GM13977 (cell line): ENCODE data around the gene PPP1R14D.

ENCODE experiments used
- DNase-seq: peaks from one replicate; pipeline ENCODE4 v3.0.0; 2012; ENCODE audit warnings: low spot score
- in situ Hi-C: fragments of 300-500 bp; cut with MboI; formaldehyde crosslinking; loops from one replicate; pipeline ENCODE4 v1.12.0; 2022; ENCODE audit warnings: low sequenced_read_pairs, low pct_unique_long_range_greater_than_20kb, mixed read lengths, inconsistent platforms; ENCODE audit not compliant: unreplicated experiment
- TF ChIP-seq, protein P1 (sequence below): IDR thresholded peaks from 2 replicates; pipeline ENCODE4 v1.5.1; 2012; ENCODE audit warnings: mild to moderate bottlenecking, control low read depth; ENCODE audit not compliant: insufficient read depth; ENCODE audit errors: extremely low read depth, missing control alignments

The PPP1R14D gene

DNA sequence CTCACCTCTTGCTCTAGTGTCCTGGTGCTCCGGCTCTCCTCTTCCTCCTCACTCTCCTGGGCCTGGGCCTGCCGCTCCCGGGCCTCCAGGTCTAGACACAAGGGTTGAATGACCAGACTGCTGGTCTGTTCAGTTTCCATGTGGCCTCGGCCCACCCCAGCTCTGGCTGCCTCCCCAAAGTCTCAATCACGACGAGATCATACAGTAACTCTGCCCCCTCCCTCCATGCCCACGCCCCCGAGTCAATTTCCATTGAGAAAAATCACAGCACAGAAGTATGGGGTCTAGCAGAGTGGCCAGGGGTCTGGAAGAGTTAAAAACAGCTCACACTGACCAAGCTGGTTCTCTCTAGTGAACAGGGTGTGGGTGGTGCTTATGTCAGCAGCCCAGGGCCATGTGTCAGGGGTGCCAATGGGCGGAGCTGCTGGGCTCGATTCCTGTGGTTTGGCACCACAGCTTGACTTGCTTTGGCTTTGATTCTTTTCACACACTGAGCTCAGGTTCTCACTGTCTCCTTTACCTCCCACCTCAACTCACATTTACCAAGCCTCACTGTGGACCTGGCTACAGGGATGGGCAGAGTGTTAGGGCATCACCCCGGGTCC lies 51.9 kb downstream of the PPP1R14D start:
- DNase-seq, result no peak
- in situ Hi-C loops, result no loop called here
- TF ChIP-seq, protein P1, sequence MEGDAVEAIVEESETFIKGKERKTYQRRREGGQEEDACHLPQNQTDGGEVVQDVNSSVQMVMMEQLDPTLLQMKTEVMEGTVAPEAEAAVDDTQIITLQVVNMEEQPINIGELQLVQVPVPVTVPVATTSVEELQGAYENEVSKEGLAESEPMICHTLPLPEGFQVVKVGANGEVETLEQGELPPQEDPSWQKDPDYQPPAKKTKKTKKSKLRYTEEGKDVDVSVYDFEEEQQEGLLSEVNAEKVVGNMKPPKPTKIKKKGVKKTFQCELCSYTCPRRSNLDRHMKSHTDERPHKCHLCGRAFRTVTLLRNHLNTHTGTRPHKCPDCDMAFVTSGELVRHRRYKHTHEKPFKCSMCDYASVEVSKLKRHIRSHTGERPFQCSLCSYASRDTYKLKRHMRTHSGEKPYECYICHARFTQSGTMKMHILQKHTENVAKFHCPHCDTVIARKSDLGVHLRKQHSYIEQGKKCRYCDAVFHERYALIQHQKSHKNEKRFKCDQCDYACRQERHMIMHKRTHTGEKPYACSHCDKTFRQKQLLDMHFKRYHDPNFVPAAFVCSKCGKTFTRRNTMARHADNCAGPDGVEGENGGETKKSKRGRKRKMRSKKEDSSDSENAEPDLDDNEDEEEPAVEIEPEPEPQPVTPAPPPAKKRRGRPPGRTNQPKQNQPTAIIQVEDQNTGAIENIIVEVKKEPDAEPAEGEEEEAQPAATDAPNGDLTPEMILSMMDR, result no peak

DNA sequence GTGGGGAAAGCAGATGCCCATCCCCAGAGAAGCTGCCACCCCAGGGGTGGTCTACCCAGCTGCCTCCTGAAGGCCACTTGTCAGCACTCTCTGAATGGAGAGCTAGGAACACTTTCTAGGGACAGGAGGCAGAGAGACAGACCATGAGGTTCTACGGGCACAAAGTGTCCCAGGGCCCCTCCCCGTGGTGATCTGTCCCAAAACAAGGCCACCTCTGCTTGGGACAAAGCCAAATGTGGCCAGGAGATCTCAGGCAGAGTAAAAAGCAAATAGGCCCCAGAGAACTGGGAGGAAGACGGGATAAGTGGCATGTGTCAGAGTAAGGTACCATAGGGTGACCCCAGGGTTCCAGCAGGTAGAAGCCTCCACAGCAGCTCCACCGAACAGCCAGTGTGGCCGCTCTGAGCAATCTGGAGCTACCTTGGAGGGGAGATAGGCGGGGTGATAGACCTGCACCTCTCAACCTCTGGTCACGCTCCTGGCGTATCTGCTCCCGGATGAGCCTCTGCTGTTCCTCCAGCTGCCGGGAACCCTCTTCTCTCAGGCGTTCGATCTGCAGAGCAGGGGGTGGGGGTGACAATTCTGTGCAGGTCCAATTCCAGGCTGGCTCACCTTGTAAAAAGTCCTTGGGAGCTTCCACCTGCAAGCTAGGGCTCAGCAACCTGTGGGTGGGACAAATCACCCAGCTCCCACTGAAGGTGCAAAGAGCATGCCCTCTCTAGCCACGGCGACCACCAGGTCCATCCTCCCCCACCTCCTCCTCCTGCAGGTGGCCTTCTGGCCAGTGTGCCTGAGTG lies 52.6 kb downstream of the PPP1R14D start:
- DNase-seq, result no peak
- in situ Hi-C loops, result no loop called here
- TF ChIP-seq, protein P1, result no peak

DNA sequence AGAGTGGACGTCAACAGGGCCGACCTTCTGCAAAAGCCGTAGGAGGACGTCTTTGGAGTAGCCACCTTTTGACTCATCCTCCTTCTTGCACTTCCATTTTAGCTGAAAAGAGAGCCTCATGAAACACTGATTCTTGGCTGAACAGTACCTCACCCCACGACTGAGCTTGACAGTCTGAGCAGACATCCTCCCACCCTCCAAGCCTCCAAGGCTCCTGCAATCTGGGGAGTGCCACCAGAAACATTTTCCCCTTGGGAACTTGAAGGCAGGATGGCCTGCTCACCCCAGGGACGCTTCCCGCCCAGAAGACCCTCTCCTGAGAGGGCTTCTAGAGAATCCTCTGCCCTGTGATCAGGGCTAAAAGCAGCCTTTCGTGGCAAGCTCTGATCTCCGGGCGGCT lies 53.5 kb downstream of the PPP1R14D start:
- DNase-seq, result no peak
- TF ChIP-seq, protein P1, result no peak
- in situ Hi-C loops, result no loop called here

DNA sequence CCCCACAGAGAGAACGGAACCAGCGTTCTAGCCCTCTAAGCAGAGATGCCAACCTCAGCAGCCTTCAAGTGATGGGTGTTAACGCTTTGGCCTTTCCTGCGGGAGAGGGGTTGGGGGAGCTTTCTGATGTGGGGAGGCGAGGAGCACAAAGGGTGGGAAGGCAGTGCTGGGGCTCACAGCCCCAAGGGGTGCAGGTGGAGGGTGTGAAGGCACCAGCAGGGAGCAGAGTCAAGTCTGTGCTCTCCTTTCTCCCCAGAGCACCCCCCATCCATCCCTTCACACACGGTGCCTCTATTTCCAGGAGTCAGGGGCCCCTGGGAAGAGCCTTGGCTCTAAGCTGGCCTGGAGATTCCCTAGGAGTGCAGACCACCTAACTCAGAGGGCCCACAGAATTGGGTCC lies 54.6 kb downstream of the PPP1R14D start:
- in situ Hi-C loops, result no loop called here
- DNase-seq, result no peak
- TF ChIP-seq, protein P1, result no peak

DNA sequence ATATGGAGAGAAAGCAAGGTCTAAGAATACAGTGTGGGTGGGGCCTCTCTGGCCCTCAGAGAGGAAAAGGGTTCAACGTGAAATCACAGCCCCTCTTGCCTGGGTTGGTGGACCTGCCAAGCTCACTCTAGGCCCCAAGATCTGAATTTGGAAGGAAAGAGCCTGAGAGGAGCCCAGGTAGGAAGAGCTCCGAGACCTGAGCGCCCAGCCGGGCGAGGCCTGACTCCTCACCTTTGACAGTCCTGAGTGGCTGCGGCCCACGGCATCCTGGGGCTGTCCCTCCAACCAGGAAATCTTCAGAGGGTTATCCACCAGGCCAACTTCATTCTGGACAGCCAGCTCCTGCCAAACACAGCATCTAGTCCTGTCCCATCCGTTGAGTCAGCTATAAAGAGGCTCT lies 55.0 kb downstream of the PPP1R14D start:
- in situ Hi-C loops, result no loop called here
- no peak for DNase-seq
- TF ChIP-seq, protein P1, result no peak

DNA sequence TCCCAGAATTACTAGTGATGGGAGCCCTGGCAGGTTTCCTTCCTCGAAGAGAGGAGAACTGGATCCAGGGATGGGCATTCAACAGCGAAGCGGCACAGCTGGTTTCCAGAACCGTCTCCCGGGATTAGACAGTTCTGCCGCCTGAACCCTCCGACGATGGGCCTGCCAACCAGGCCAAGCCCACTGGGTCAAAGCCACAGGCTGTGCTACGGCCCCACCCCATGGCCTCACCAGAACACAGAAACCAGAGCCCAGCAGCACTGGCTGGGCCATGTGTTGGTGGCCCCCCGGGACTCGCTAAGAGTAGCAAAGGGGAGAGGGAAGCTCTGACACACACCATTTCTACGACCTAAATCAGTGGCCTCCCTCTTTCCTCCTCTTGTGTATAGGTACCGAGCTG lies 56.5 kb downstream of the PPP1R14D start:
- no peak for DNase-seq
- in situ Hi-C loops, result no loop called here
- TF ChIP-seq, protein P1, result no peak
